Measurements from ENCODE around the gene EHMT1. TPM values are rescaled to one million over a fixed set of nuclear protein-coding genes. Genes with fewer than 3 reads are reported as not detected.

The EHMT1 gene
- total and polyA plus RNA-seq, 10 of the 15 experiments (the other 5 are each of a cell fraction or from before 2014, with no cell fraction given) = 2.9 to 100 (median 48.1) TPM

GRCh38 chr9:137865581-137866145 lies 246.9 kb downstream of the EHMT1 start:
- no peaks in the 10 kb centered on the region for H3K27me3 ChIP-seq (replicated peaks in 1 of 2; ENCODE audit: control insufficient read depth in 2 of 2, insufficient read depth in 2 of 2, low read length in 1 of 2)
- H3K4me1 ChIP-seq (ENCODE audit: control insufficient read depth, insufficient read depth, low read length) = peaks cover 10% of the 10 kb centered on the region
- BruUV-seq (replicated peaks) = no TSS peak
- H4K20me1 ChIP-seq (ENCODE audit: control insufficient read depth, insufficient read depth) = no peaks in the 10 kb centered on the region
- H3K4me2 ChIP-seq (ENCODE audit: control insufficient read depth, insufficient read depth) = no peak overlapping the region
- DNase-seq (ENCODE audit: low read depth, low spot score) (no peak), ATAC-seq (no peak), FAIRE-seq (no peak)
- no peaks in the 10 kb centered on the region for H3K36me3 ChIP-seq (ENCODE audit: control insufficient read depth in 2 of 2, insufficient read depth in 2 of 2, low read length in 1 of 2)
- H3K79me2 ChIP-seq (ENCODE audit: control insufficient read depth, insufficient read depth, low read length) = no peaks in the 10 kb centered on the region
- intact Hi-C loops (cut with micrococcal nuclease; ENCODE audit: unreplicated experiment) (no loop called here), in situ Hi-C loops (cut with MboI) (no loop called here)
- ChIA-PET SMC1A (ENCODE audit: uncharacterized antibody, unreplicated experiment) (no interaction called here), CTCF (no interaction called here), RAD21 (ENCODE audit: unreplicated experiment) (interaction anchor here (1.0 kb wide), 1 partner anchor 31 kb away, joined by 3 read pairs; no protein-coding TSS in a partner anchor), POLR2A (interaction anchor here (0.5 kb wide), 1 partner anchor 228 kb away, joined by 5 read pairs; no protein-coding TSS in a partner anchor)
- H2AFZ ChIP-seq (ENCODE audit: control insufficient read depth, low read depth, low read length) = no peak overlapping the region
- no peak overlapping the region for H3K9ac ChIP-seq (ENCODE audit: control insufficient read depth, insufficient read depth, low read length)
- 49% methylated on average over 18 of the region's 18 CpGs for WGBS (ENCODE audit: insufficient coverage, insufficient replicate concordance, low lambda C conversion rate, missing lambda C conversion rate)
- no peaks in the 10 kb centered on the region; the same call in 2 of the 3 replicates for H3K9me3 ChIP-seq (replicated peaks; ENCODE audit: control insufficient read depth, insufficient read depth, low read length)
- no peak overlapping the region for H3K27ac ChIP-seq (ENCODE audit: control insufficient read depth, insufficient read depth)
- no peak overlapping the region for H3K4me3 ChIP-seq
- no peak for TF ChIP-seq MEF2B (IDR thresholded peaks at IDR 0.05; ENCODE audit: partially characterized antibody, poor library complexity, severe bottlenecking)
- no peak for TF ChIP-seq CHD1 (IDR thresholded peaks at IDR 0.05; ENCODE audit: low read depth, low read length)
- TF ChIP-seq BCLAF1 (IDR thresholded peaks at IDR 0.05) = no peak
- TF ChIP-seq GATAD2B (conservative IDR thresholded peaks at IDR 0.05; ENCODE audit: low read depth) = no peak
- no peak for TF ChIP-seq ATF7 (IDR thresholded peaks at IDR 0.05; ENCODE audit: low read depth)
- no peak for TF ChIP-seq SP1 (IDR thresholded peaks at IDR 0.05; ENCODE audit: low read depth, low read length)
- TF ChIP-seq IKZF1 (conservative IDR thresholded peaks at IDR 0.05) = no peak
- no peak for TF ChIP-seq FOS (IDR thresholded peaks at IDR 0.05; ENCODE audit: borderline replicate concordance, extremely low read depth, insufficient read length)
- TF ChIP-seq BRCA1 (IDR thresholded peaks at IDR 0.05; ENCODE audit: low read depth, low read length) = no peak
- no peak for TF ChIP-seq NBN (IDR thresholded peaks at IDR 0.05)
- TF ChIP-seq RAD51 (IDR thresholded peaks at IDR 0.05) = no peak

Measured in GM12878 (cell line).